IPS-NIHi7 (cell line): ENCODE results near the gene TLE1.
"Not testable (repeated sequence)": the region's sequence is repeated elsewhere in the genome, so short reads cannot be mapped to it uniquely, and the experiment has no call there.

ENCODE experiments used
- DNase-seq: peaks from one replicate; pipeline ENCODE4 v3.0.0; 2012; ENCODE audit warnings: mixed read lengths; ENCODE audit errors: extremely low spot score

The TLE1 gene

DNA sequence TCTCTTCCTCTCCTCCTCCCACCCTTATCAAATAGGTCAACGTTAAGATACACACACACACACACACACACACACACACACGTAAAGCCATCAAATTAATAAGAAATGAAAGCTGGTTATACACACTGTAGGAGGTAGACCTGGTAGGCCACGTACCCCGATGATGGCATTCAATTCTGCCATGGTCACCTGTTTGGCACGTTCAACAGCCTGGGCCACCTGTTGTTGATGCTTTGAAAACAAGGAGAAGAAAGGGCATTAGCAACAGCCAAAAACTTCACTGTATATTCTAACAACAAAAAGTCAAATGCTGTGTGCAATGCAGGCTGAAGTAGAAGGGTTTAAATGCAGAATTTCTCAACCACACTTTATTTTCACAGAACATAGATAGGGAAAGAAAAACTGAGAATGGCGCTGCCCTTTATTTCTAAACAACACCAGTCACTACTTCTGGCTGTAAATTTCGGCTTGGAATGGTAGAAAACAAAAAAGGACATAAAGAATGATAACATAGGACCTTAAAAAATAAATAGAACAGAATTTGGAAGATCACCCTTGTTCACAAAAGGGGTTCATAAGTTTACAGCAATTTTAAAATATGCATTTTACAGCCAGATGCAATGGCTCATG, 37.2 kb downstream of the TLE1 start:
- no peak for DNase-seq

DNA sequence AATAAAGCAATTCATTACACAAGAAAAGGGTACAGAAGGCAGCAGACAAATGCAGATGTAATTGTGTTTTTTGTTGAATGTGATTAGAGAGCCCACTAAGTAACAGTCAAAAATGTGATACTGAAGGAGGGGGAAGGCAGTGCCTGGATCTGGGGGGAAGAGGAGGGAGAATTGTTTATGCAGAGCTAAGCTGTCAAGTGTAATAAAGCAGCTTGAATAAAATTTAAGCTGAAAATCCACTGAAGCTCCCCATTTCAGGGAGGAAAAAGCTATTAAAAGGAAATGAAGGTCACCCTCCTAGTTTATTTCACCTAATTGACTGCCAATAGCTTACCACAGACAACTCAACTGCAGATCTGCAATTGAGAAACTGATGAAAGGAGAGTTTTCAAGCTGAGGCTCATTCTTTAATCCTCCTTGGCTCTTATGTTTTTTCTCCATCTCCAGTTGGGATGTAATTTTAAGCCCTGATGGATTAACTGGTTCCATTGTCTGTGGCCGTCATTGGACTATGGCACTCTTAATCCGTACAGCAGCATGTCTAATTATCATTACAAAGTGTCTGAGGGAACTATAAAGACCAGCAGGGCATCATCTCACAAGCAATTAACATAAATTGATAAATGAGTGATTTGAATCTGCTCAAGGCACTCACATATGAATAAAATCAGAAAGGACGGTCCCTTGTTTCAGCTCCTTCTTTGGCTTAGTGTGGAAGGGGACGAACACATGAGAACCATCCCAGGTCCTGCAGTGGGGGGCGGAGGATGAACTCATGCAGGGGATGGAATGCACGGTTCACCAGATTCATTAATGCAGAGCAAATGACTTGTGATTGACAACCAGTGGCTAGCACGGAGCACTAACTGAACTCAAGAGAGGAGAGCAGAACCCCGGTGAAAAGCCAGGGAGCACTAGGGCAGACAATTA, 38.5 kb downstream of the TLE1 start:
- no peak for DNase-seq

DNA sequence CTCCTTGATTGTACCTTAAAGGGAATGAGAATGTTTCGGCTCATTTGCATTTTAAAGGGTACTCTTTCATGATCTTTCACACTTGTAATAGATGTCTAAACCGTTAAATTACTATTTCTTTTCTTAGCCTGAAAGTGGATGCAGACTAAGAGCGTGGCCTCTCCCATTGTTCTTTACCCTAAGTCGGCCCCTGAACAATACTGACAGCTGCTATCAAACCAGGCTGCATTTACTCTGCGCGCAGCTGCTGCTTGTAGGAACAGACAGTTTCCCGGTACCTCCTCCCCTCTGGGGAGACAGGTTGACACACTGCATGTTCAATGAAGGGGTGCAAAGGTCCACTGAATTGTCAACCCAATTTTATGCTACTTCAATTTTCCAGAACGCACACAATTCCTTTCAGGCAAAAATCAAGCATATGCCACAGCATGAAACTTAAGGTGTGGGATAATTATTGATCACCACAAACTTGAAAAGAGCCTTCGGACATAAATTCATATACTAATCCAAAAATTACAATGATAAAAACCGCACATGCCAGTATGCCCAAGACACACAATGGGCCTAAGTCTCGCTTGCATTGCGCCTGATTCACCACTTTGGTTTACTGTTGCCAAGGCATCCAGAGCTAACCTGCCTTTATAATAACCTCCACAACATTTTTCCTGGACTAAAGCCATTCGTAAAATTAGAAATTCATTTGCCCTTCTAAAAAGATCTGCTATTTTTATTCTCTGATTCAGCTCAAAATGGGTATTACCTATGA, 39.7 kb downstream of the TLE1 start:
- no peak for DNase-seq

DNA sequence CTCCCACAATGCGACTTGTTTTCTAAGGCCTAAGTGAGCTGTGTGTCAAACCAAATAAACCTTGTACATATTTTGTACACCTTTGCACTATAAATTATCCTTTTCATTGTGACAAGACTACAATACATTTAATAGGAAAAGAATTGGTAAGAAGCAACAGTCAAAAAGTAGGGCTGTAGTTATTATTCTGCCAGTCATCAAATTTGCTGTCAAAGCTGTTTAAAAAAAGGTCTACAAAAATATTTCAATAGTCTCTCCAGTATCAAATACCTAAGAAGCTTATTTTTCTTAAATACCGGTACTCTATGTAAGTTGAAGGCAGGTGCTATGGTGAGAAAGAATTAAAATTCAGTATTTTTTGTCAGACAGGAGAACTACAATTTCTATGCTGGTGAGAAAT, 40.5 kb downstream of the TLE1 start:
- no peak for DNase-seq

DNA sequence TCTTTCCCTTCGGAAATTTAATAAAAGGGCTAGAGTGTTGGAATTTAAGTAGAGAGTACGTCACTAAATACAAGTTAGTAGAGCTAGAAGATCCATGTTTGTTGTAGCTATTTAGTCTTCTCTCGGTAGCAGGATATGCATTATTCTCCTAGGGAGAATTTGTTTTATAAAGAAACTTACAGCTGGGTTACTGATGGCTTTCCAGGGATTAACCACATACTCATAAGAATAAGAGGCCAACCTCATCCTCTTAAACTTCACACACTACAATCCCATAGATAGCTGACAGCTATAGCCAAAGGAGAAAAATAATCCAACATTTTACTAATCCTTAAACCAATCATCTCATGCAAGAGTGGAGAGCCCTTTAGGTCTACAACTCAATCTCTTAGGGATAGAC, 43.0 kb downstream of the TLE1 start:
- DNase-seq: no peak

DNA sequence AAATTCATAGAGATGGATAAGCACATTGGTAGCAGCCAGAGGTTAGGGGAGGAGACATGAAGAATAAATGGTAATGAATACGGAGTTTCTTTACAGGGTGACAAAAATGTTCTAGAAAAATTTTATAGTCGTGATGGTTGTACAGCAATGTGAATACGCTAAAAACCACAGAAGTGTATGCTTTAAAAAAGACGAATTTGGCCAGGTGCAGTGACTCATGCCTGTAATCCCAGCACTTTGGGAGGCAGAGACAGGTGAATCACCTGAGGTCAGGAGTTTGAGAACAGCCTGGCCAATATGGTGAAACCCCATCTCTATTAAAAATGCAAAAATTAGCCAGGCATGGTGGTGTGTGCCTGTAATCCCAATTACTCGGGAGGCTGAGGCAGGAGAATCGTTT, 44.8 kb downstream of the TLE1 start:
- DNase-seq: not testable (repeated sequence)

DNA sequence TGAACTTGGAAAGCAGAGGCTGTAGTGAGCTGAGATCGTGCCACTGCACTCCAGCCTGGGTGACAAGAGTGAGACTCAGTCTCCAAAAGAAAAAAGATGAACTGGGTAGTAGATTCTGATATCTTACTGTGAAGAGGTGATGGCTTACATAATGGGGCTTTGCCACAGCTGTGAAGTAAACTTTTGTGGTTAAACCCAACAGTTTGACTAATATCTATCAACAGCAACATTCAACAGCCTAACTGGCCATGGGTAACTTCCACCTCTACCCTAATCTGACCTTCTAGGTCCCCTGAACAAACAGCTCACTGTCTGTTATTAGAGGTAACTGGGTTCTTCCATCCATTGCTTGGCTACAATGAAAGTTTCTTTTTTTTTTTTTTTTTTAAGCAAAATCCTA, 52.1 kb downstream of the TLE1 start:
- DNase-seq: no peak

DNA sequence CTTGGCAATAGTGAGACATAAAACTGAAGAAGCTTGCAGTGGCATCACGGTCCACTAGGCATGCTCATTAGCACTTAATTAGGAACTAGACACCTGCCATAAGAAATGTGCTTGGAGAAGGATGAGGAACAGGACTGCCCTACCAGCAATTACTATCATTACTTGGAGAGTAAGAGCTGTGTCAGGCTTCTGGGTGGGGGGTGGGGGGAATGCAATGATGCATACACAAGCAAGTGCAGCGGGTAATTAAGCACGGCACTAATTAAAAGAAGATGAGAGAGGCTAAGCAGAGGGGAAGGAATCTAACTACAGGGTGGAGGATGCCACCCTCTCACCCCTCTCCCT, 53.1 kb downstream of the TLE1 start:
- no peak for DNase-seq

DNA sequence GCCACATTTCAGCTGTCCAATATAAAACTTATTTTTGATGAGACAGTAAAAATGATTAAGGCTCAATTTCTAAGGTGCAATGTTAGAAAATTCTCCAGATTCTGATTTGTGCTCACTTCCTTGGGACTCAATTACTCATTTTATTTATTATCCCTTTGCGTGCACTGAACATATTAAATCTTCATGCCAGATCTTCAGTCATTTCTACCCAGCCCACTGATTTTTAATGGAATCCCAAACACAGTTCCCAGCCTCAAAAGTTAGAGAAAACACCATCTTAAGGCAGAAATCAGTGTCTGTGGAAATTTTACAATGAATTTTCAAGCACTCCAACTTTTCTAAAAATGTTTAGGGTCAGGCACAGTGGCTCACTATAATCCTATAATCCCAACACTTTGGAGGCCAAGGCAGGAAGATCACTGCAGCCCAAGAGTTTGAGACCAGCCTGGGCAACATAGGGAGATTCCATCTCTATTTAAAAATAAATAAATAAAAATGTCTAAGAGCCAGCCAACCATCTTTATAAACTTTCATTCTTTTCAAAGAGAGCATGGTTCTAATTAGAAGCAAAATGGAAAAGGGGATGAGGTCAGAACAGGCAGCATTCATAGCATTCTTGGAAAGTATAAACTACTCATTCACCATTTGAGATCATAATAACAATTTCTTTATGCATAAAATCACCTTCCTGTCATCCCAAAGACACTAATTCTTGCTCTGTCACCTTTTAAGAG, 53.7 kb downstream of the TLE1 start:
- DNase-seq: no peak

DNA sequence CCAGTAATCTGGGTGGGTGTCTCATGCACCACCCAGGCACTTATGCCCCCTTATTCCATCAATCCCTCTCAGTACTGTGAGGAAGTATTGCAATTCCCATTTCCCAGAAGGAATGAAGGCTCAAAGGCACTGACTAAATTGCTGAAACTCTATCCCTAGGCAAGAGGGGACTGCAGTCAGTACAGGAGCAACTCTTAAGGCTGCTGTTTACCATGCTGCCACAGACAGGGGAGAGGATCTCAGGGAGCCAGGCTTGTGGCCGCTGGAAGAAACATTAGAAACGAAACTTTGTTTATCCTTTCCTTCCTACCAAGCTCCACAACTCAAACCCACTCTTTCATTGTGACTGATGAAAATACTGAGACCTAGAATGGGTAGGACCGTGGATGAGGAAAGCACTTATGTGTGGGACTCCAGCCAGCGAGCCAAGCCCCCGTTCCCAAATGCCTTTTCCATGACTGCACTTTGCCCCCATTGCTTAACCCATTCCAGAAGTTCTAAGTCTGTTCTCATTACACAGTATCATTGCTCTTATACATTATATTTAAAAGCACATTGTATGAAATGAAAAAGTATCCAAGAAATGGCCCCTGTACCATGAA, 54.3 kb downstream of the TLE1 start:
- DNase-seq: no peak

DNA sequence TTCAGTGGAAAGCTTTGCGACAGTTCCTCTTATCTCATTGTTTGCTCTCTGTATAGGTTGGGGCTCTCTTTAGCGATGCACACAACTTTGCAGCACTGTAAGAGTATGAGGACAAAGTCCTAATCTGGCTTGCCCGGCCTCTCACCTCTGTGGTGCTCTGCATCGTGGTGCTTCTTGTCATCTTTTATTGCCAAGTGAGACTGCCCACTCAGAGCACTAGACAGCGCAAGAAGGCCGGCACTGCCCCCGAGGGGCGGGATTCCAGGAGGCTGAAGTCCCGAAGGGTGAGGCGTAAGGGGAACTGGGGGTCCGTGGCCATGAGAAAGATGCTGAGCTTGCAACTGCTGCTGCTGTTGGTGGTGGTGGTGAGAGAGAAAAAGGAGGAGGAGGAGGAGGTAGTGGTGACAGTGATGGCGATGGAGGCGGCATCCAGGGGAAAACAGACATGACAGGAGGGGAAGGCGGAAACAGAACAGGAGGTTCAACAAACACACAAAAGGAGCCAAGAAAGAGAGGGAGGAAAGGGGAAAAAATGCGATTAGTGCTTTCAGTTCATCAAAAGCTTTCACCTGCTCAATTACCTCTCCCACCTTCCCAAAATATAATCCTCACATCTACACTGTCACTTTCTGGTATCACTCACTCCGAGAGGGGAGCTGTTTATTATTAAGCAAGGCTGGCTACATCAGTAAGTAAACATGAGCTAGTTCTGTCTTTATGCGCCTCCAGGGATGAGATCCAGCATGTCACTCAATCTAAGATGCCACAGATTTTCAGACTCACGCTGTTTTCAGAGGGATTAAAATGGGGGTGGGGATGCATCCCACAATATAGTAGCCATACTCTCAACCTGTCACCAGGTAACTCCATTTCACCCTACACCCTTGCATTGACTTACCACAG, 55.1 kb downstream of the TLE1 start:
- DNase-seq: no peak

DNA sequence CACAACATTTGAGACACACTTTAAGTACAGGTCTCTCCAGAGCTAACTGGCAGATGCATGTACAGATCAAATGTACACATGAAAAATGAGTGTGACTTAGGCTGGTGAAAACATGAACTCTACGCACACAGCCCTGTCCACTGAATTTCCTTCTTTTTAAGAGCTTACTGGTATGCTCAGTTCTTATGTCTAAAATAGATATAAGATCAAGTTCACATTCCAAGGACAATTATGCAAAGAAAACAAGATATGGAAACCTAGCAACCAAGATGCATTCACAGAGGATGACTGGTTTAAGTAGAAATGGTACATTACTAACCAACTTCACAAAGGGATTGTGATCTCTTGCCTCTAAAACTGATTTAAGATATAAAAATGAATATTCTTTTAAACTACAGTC, 56.7 kb downstream of the TLE1 start:
- DNase-seq: no peak

DNA sequence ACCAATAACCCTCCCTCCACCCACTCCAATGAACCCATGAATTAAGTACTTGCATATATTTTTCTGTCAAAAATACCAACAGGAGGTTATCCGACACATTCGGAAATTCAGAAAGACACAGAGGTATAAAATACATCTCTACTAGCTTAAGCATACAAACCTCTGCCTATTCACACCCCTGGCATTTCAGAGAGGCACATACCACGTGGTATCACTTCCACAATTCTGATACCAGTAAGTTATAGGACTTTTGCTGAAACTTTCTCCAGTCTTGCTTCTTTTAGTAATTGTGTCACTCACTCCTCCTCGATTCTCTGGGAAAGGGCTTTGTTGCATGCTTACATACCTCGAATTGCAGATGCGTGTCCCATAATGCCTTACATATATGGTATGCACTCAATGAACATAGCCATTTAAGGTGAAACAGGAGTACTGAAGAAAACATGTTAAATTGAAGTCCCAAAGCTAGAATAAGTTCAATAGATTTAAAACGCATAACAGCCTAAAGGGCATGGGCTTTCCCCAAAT, 58.1 kb downstream of the TLE1 start:
- DNase-seq: no peak

DNA sequence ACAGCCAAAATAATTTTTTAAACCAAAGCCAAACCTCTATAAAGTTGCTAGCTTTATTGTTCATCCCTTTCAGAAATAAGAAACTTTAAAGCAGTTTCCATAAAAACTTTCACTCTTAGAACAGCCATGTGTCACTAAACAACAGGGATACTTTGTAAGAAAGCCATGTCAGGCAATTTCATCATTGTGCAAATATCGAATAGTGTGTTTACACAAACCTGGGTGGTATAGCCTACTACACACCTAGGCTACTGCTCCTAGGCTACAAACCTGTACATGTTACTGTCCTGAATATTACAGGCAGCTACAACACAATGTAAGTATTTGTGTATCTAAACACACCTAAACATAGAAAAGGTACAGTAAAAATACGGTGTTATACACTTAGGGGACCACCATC, 59.9 kb downstream of the TLE1 start:
- no peak for DNase-seq

DNA sequence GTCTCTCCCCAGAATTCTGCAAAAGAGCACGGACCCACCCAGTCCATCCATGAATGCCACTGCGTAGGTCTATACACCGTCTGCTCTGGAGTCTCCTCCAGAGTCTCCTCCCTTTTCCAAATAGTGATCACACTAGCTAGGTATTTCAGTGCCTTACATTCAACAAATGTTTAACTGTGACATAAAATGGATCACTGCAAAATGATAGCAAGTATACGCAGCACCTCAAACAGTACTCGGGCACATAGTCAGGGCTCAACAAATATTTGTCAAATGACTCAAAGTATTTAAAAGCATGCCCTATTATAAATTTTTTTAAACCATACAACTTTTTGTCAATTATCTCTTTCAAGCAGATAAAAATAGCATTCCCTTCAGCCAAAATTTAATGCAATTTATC, 60.5 kb downstream of the TLE1 start:
- DNase-seq: no peak

DNA sequence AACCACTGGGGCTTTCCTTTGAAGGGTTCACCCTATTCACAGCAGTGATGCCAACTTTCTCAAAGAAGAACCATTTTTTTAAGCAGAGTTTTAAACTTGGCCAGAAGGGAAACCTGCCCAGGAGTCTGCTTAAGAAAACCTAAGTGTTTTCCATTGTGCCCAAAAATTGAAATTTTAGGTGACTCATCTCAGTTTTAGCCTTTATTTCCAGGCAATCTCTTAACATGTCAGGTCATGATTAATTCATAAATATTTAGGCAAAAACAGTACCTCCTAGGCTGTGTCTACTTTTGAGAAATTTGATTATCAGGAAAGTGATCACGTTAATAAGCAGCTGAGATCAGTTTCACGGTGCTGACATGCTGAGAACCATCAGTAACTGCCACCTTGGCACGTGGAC, 61.9 kb downstream of the TLE1 start:
- no peak for DNase-seq

DNA sequence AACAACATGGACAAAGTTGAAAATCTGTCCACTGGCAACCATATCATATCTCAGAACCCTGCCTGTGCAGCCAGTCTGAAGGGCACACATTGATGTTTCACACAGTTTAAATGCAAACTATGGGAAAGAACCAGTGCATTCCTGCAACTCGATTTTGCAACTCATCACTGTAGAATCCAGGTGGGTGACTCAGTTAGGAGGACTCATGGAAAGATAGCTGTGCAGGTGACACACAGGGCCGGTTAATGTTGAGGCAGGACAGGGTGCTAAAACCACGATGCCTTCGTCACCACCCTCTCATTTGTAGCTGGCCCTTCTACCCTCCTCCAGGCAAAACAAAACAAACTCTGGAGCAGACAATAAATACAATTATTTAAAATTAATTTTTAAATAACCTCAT, 62.8 kb downstream of the TLE1 start:
- no peak for DNase-seq

DNA sequence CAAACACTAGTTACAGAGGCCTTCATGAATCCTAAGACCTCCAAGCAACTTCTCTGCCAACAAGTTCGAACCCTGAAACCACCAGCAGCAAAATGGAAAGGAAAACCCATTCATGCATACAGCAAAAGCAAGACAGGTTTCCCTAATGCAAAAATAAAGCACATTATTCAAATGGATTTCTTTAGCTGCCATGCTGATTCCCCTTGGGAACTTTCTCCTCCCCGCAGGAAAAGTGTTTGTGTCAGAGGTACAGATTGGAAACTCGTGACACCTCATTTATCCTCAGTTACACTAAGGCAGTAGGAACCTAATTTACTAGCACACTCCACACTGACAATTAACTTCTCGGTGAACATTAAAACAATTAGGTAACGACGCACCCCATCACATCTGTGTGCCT, 63.4 kb downstream of the TLE1 start:
- DNase-seq: no peak

DNA sequence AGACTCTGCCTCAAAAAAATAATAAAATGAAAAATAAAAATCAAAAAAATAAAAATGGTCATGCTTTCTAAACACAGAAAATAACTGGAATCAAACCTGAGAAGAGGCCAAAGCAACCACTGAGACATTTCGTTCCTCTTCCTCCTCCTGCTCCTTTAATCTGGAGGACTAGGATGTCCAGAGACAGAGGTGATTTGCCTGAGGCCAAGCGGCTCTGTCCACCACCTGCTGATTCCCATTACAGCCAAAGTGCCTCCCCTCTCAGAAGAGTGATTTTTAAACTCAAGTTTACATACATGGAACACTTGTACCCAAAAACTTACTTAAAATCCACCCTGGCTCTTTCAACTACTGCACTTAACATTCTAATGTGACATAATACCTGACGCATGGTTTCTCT, 65.6 kb downstream of the TLE1 start:
- no peak for DNase-seq

DNA sequence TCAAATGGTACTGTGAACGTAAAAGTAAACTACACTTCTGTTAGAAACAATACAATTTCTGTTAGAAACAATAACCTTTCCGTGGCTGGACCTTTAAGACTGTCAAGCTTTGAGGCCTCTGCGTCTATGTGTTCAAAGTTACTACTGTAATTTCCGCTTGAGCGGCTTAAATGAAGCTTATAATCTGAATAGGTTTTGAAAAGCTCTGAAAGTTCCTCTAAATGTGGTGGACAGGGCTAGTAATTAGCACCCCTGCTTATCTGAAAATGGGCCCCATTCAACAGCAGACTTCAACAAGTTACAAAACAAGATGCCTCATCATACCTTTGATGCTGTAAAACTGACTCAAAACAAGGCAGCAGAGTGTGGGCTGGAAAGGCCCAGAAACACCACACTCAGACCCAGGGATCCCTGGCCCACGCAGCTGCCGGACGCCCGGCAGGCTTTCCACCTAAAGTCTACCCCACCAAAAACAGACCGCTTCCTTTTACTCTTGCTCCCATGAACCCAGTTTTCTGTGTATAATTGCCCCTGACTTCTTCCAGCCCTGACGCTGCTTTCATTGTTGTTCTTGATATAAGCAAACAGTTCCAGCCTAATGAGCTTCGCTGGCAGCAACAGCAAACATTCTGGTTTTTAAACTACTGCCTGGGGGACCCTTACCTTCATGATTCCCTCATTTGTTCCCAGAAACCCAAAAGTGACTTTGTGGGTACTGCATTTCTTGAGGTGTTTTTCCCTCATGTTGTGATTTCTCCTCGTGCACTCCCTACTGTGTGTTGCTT, 66.7 kb downstream of the TLE1 start:
- no peak for DNase-seq
